ES-I3 (cell line): Measurements from ENCODE around the gene THSD1.

Source experiments
- H3K36me3 ChIP-seq: 2 replicates; pipeline ENCODE4 v1.6.1; 2013; ENCODE audit warnings: mild to moderate bottlenecking, low read length, control low read depth, moderate library complexity; ENCODE audit not compliant: insufficient read depth
- H3K4me1 ChIP-seq: 2 replicates; pipeline ENCODE4 v1.6.1; 2013; ENCODE audit warnings: mild to moderate bottlenecking, control low read depth, low read length; ENCODE audit not compliant: insufficient read depth
- H3K9ac ChIP-seq: 2 replicates; pipeline ENCODE4 v1.6.1; 2013; ENCODE audit warnings: low read depth, mild to moderate bottlenecking, low read length, moderate library complexity
- H3K9me3 ChIP-seq: 2 replicates; pipeline ENCODE4 v1.6.1; 2013; ENCODE audit warnings: mild to moderate bottlenecking, low read length, moderate library complexity; ENCODE audit not compliant: control insufficient read depth, insufficient read depth

The THSD1 gene

DNA sequence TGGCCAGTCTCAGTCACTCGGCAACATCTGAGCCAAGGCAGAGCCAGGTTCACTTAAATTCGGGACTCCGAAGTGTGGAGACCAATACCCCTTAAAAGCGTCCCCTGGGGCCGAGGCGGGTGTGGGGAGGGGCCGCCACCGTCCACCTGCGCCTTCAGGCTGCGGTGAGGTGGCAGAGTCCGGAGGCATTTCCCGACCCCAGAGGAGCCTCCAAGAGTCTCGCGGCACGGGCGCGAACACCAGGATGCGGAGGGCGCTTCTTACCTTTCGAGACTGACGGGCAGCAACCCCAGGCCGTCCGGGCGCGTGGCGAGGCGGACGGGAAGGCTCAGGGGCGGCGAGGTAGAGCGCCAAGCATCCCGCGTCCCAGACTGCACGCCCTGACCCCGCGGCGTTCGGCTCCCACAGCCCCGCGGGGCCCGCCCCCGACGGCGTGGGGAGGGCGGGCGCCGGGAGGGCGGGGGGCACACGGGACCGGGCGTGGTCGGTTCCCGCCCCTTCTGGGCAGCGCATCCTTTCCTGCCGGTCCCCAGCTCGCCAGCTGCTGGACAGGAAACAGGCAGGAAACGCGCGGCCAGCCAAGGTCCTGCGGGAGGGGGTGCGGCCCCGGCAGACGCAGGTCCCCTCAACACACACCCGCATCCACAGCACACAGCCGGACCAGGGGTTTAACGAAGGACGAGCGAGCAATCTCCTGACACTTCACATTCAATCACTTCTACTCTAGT is at the start of gene THSD1:
Gene THSD1, minus strand, starts transcription at position 406 of the 728 bp plus-strand sequence. CDS start 3,572 bp downstream, outside the sequence.
- no peaks in the 10 kb centered on the region for H3K36me3 ChIP-seq

DNA sequence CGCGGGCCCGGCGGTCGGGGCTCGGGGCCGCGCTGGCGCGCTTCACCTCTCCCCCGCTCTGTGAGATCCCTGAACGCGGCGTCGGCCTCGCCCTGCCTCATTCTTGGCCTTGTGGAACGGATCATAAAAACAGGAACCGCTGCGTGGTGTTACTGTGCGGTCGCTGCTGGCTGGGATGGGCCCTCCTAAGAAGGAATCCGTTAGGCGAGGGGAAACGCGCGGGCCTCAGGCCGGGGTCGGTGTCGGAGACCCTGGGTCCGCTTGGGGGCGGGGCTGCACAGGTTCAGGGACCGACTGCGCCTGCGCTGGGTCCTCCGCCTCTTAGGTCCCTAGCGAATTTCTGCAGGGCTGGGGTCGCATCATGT is 49.7 kb upstream of the THSD1 start:
- no peaks in the 10 kb centered on the region for H3K4me1 ChIP-seq

More for the DNA sequence above, at the start of gene THSD1:
- Histone ChIP-seq H3K9me3 (no peaks in the 10 kb centered on the region), H3K9ac (peak within 1 kb of the TSS; percentile 48; the same call in 1 of the 2 replicates), H3K4me1 (no peaks in the 10 kb centered on the region; the same call in 1 of the 2 replicates)

GRCh38 chr13:52454820-52455676 is 49.1 kb upstream of the THSD1 start, which contains the start of gene CKAP2:
TSS of gene CKAP2 (plus strand) at chr13:52455478. CDS start at chr13:52455557, 79 bp downstream.
- H3K9ac ChIP-seq: peak within 1 kb of the TSS; percentile 78
- H3K36me3 ChIP-seq: 0 out of 2 replicates have a peak, but pooled peaks cover 11% of the 10 kb centered on the region
- H3K4me1 ChIP-seq: no peaks in the 10 kb centered on the region
- no peaks in the 10 kb centered on the region for H3K9me3 ChIP-seq

More for the DNA sequence above, 49.7 kb upstream of the THSD1 start:
- no peaks in the 10 kb centered on the region for H3K9me3 ChIP-seq
- H3K36me3 ChIP-seq: 0 out of 2 replicates have a peak, but pooled peaks cover 12% of the 10 kb centered on the region
- H3K9ac ChIP-seq: peak overlapping the region; percentile 78

DNA sequence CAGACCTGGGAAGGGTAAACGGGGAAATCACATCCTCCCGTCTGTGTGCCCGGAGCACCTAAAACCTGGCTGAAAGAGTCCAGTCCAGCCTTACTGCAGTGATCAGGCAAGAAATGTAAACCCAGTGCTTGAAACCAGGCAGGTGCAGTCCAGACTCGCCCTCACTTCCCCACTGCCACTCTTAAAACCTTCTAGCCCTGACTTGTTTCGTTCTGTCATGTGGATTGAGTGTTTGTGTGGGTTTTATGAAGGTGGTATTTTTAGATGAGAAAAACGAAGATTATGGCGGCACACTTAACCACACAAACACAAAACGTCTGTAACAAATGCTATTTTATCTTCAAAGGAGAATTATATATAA is 48.5 kb upstream of the THSD1 start:
- H3K36me3 ChIP-seq: 0 out of 2 replicates have a peak, but pooled peaks cover 9% of the 10 kb centered on the region
- no peaks in the 10 kb centered on the region for H3K9me3 ChIP-seq
- no peaks in the 10 kb centered on the region for H3K4me1 ChIP-seq
- peak overlapping the region; percentile 78 for H3K9ac ChIP-seq

GRCh38 chr13:52452470-52452869 is 46.5 kb upstream of the THSD1 start:
- H3K9me3 ChIP-seq: no peaks in the 10 kb centered on the region
- H3K9ac ChIP-seq: no peak overlapping the region
- no peaks in the 10 kb centered on the region for H3K4me1 ChIP-seq
- 0 out of 2 replicates have a peak, but pooled peaks cover 8% of the 10 kb centered on the region for H3K36me3 ChIP-seq

DNA sequence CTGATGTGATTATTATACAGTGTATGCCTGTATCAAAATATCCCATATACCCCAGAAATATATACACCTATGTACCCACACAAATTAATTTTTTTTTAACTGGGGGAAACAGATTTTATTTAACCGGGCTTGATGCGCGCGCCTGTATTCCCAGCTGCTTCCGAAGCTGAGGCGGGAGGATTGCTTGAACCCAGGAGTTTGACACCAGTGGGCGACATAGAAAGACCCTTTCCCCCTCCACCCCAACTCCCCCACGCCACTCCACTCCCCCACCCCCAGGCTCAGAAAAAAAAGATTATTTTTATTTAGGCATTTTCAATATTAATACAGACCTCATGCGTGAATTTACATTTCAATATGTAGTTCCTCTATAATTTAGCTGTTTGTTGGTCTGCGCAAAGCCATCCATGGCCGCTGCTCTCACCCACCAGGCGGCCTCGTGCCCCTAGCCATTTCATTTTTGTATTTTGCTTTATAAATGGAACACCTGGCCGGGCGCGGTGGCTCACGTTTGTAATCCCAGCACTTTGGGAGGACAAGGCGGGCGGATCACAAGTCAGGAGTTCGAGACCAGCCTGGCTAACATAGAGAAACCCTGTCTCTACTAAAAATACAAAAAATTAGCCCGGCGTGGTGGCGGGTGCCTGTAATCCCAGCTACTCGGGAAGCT is 45.3 kb upstream of the THSD1 start:
- Histone ChIP-seq H3K9ac (no peak overlapping the region), H3K9me3 (no peaks in the 10 kb centered on the region), H3K36me3 (no peaks in the 10 kb centered on the region), H3K4me1 (no peaks in the 10 kb centered on the region)

DNA sequence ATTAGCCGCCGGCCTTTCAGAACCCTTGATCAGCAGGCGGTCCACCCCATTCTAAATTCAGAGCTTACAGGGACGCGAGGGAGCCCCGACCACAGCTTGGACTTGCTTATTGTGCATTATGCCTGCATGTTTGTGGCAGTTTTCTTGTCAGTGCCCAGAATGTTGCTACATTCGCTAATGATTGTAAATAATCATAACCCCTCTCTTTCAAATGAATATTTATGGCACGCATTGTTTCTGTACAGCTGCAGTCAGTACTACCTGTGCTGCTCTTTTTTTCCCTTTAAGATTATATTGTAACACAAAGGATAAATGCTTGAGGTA is 44.8 kb upstream of the THSD1 start:
- no peaks in the 10 kb centered on the region for H3K36me3 ChIP-seq
- no peak overlapping the region; the same call in 1 of the 2 replicates for H3K9ac ChIP-seq
- H3K4me1 ChIP-seq: no peaks in the 10 kb centered on the region
- no peaks in the 10 kb centered on the region for H3K9me3 ChIP-seq

DNA sequence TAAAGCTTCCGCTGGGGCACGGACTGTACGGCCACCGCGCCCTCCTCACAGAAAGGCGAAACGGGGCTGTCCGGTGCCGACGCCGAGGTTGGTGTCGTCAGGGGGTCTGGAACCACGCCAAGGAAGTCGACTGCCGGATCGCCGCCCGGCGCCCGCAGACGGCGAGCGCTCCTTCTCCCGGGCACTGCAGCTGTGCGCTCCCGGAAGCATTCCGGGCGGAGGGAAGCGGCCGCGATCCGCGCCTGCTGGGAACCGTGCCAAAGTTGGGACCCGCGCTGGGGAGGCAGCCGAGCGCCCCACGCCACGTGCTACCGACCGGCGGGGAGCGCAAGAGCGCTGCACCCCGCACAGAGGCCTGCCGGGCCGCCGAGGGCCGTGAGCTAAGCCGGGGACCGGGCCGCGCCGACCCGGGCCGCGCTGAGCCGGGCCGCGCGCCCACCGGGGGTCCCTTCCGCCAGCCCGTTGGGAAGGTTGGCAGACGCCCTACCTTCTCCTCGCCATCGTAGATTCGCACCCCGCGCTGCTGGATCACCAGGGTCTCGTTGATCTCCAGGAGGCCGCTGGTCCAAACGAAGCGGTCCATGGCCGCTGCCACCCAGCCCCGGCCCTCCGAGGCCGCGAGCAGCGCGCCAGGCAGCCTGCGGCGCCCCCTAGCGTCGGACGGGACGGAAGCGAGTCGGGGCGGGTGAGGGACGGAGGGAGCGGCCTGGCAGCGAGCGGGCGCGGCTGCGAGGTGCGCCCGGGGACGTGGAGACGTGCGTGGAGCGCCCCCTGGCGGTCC is 44.2 kb upstream of the THSD1 start, which contains the start of gene VPS36:
Gene VPS36, minus strand, starts transcription at position 623 of the 781 bp plus-strand sequence. Its CDS starts 40 bp downstream, at position 583.
- H3K36me3 ChIP-seq: no peaks in the 10 kb centered on the region
- H3K9me3 ChIP-seq: no peaks in the 10 kb centered on the region
- no peaks in the 10 kb centered on the region for H3K4me1 ChIP-seq
- H3K9ac ChIP-seq: peak within 1 kb of the TSS; percentile 78

DNA sequence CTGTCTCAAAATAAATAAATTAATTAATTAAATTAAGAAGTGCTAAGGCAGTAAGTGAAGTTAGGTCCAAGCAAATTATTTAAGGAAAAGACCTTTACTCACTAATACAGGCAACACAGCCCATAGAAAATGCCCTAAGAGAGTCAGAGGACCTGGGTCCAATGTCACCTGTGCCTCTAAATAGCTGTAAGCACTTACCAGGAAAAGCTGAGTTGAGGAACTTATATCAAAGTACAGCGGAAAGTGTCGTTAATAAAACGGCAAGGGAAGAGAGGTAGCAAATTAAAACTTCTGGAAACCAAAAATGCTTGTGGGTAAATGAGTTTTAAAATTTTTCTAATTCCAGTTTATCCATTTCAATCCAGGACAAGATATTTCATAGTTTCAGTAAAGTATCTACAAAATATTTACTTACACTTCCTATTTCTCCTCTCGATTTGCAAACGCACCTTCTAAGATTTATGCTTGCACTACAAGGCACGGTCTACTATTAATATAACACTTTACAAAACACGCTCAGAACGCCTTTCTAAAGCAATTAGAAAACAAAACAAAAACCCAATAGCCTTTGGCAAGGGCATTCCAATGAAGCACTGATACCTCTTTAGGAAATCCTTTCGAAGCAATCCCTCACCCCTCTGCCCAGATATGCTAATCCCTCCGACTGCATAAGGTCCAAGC is 43.5 kb upstream of the THSD1 start:
- Histone ChIP-seq H3K9me3 (no peaks in the 10 kb centered on the region), H3K4me1 (no peaks in the 10 kb centered on the region), H3K9ac (peak overlapping the region; percentile 78)

DNA sequence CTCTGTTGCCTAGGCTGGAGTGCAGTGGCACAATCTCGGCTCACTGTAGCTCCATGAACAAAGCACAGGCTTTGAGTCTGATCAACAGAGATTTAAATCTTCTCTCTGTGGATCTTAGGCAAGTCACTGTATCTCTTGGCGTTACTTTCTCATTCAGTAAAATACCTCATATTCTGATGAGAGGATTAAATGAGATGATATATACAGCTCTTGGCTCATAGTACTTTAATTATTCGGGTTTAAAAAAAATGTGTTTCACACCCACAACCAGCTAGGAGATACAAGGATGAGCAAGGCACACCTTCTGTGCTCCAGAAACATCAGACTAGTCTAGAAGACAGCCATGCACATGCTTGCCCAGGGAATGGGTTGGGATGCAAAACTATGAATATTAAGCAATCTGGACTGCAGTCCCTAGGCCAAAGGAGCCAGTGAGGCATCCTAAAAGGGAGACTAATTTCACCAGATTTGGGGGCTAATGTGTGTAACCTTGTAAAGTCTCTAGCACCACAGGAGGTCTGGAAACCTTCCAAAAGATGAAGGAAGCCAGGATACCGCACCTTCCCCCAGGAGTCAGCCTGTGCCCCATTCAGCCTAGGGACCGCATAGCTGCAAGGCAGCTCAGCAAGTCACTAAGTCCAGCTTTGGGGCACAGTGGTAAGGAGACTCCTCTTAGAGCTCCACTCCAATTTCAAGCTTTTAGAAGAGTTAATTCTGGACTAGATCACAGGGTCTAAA is 42.0 kb upstream of the THSD1 start:
- no peaks in the 10 kb centered on the region for H3K4me1 ChIP-seq
- H3K9me3 ChIP-seq: no peaks in the 10 kb centered on the region
- no peaks in the 10 kb centered on the region for H3K36me3 ChIP-seq
- no peak overlapping the region for H3K9ac ChIP-seq

More for the DNA sequence above, 43.5 kb upstream of the THSD1 start:
- H3K36me3 ChIP-seq: no peaks in the 10 kb centered on the region

DNA sequence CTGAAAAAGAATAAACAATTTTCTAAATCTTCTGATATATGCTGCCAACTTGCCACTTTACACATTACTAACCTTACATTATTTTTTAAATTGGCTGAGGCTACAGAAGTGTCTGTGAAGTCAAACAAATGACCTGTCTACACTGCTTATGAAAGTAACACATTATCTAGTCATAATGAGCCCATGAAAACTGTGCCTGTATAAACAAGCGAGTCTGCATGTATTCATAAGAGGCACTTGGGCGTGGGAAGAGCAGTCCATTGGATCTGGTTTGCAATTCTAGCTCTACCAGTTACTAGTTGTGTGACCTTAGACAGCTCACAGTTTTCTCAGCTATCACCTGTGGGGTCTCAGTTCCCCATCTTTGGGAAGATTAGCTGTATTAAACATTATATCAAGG is 41.4 kb upstream of the THSD1 start:
- Histone ChIP-seq H3K36me3 (no peaks in the 10 kb centered on the region), H3K9ac (no peak overlapping the region), H3K4me1 (no peaks in the 10 kb centered on the region), H3K9me3 (no peaks in the 10 kb centered on the region)

GRCh38 chr13:52446265-52446664 is 40.3 kb upstream of the THSD1 start:
- Histone ChIP-seq H3K4me1 (no peaks in the 10 kb centered on the region), H3K9ac (no peak overlapping the region), H3K9me3 (no peaks in the 10 kb centered on the region), H3K36me3 (no peaks in the 10 kb centered on the region)

DNA sequence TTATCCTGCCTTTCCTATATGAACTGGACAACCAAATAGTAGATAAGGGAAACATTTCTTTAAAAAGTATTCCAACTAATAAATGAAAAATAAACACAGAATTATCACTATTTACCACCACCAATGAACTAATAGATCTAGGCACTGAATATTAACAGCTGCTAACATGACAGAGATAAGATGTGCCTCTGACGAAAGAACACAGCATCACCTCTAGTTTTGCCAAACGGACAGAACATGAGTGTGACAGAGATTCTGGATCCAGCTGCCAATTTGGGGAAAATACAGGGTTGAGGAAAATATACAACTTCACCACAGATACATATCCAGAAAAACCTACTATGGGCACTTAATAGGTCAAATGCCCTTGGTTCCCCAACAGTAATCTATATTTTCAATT is 26.5 kb upstream of the THSD1 start:
- Histone ChIP-seq H3K36me3 (peaks cover 3% of the 10 kb centered on the region; the same call in 1 of the 2 replicates), H3K9ac (no peak overlapping the region), H3K4me1 (no peaks in the 10 kb centered on the region), H3K9me3 (no peaks in the 10 kb centered on the region)
